H1 (cell line): ENCODE data around the gene PDXDC1. TPM values are rescaled to one million over a fixed set of nuclear protein-coding genes. Genes with fewer than 3 reads are reported as not detected.
"Not testable (repeated sequence)": the region's sequence is repeated elsewhere in the genome, so short reads cannot be mapped to it uniquely, and the experiment has no call there.

ENCODE experiments used
- CTCF ChIA-PET: fragments of 300-600 bp; sonication (Branson Sonifier 250); formaldehyde crosslinking; loops from one replicate; lab custom pipeline; 2021; ENCODE audit not compliant: partially characterized antibody; lab: Charles Lee
- POLR2A ChIA-PET: fragments of 300-600 bp; sonication (Branson Sonifier 250); formaldehyde crosslinking; loops from one replicate; lab custom pipeline; 2021; ENCODE audit warnings: inconsistent platforms; ENCODE audit not compliant: partially characterized antibody; lab: Charles Lee
- DNase-seq, 2 experiments: peaks; one replicate each; pipeline versions ENCODE4 v3.0.0 to v3.0.0-alpha.2; 2010 to 2022; ENCODE audit warnings: low spot score in 2 of 2, low read depth in 1 of 2, mixed read lengths in 1 of 2
- FAIRE-seq: peaks from 2 replicates; lab custom pipeline; 2011; peaks lifted over from hg19 to GRCh38; lab: Jason Lieb, UNC
- H2AFZ ChIP-seq: 2 replicates; pipeline ENCODE4 v1.8.1; 2012; ENCODE audit warnings: low read length, inconsistent platforms
- H2AK5ac ChIP-seq: 2 replicates; pipeline ENCODE4 v1.6.1; 2013; ENCODE audit warnings: low read depth, low read length
- H2BK120ac ChIP-seq: replicated peaks from 2 replicates; pipeline ENCODE3; 2013; ENCODE audit warnings: low read depth, low read length, inconsistent platforms
- H2BK12ac ChIP-seq: 2 replicates; pipeline ENCODE4 v1.6.1; 2013; ENCODE audit warnings: low read depth, low read length
- H2BK15ac ChIP-seq: 2 replicates; pipeline ENCODE4 v1.6.1; 2013; ENCODE audit warnings: low read length
- H2BK20ac ChIP-seq: 2 replicates; pipeline ENCODE4 v1.6.1; 2013; ENCODE audit warnings: low read length
- H2BK5ac ChIP-seq: 2 replicates; pipeline ENCODE4 v1.6.1; 2013; ENCODE audit warnings: low read depth, low read length
- H3K14ac ChIP-seq: 2 replicates; pipeline ENCODE4 v1.6.1; 2013; ENCODE audit warnings: inconsistent platforms; ENCODE audit not compliant: insufficient read length
- H3K18ac ChIP-seq: 2 replicates; pipeline ENCODE4 v1.6.1; 2013; ENCODE audit warnings: low read length; ENCODE audit errors: extremely low read depth
- H3K23ac ChIP-seq: 2 replicates; pipeline ENCODE4 v1.6.1; 2013; ENCODE audit warnings: inconsistent platforms; ENCODE audit not compliant: insufficient read length
- H3K23me2 ChIP-seq: 2 replicates; pipeline ENCODE4 v1.6.1; 2013; ENCODE audit warnings: low read depth, low read length
- H3K27ac ChIP-seq: 2 replicates; pipeline ENCODE4 v1.6.1; 2011; ENCODE audit warnings: low read depth, low read length, inconsistent platforms
- H3K27me3 ChIP-seq, 4 experiments: replicated peaks in 1 of 4; 1 replicate in 1 of 4; 2 replicates in 3 of 4; pipeline versions ENCODE4 v1.6.1 to v1.8.1; 2011 to 2013; ENCODE audit warnings: low read length in 3 of 4, mild to moderate bottlenecking in 3 of 4, inconsistent platforms in 2 of 4, mixed read lengths in 2 of 4, moderate library complexity in 1 of 4; ENCODE audit not compliant: control insufficient read depth in 3 of 4, insufficient read depth in 3 of 4; ENCODE audit errors: extremely low read depth in 1 of 4
- H3K36me3 ChIP-seq, 4 experiments: 2 replicates each; pipeline versions ENCODE4 v1.6.1 to v1.8.1; 2011 to 2013; ENCODE audit warnings: mild to moderate bottlenecking in 4 of 4, low read length in 3 of 4, moderate library complexity in 2 of 4, control low read depth in 1 of 4, inconsistent platforms in 1 of 4; ENCODE audit not compliant: insufficient read depth in 4 of 4, control insufficient read depth in 2 of 4
- H3K4ac ChIP-seq: replicated peaks from 2 replicates; pipeline ENCODE3; 2013; ENCODE audit warnings: low read length, low read depth, mixed read lengths, inconsistent platforms; ENCODE audit not compliant: insufficient read length
- H3K4me1 ChIP-seq, 4 experiments: replicated peaks in 1 of 4; 1 replicate in 1 of 4; 2 replicates in 3 of 4; pipeline versions ENCODE4 v1.6.1 to v1.8.1; 2011 to 2013; ENCODE audit warnings: low read length in 3 of 4, inconsistent platforms in 2 of 4, mixed read lengths in 1 of 4; ENCODE audit not compliant: insufficient read depth in 4 of 4, control insufficient read depth in 3 of 4
- H3K4me2 ChIP-seq, 2 experiments: 2 replicates each; pipeline versions ENCODE4 v1.6.1 to v1.8.1; 2011 to 2013; ENCODE audit warnings: low read depth in 2 of 2, low read length in 2 of 2, control low read depth in 1 of 2, inconsistent platforms in 1 of 2, mild to moderate bottlenecking in 1 of 2; ENCODE audit not compliant: insufficient read depth in 1 of 2
- H3K4me3 ChIP-seq, 4 experiments: fragments of 200-600, 300-600 bp in 1 of 4; sonication (generic), shearing (Covaris generic), sonication (Bioruptor Twin) in 1 of 4; 2 replicates each; pipeline versions ENCODE4 v1.5.1 to v1.8.1; 2011 to 2016; ENCODE audit warnings: low read length in 4 of 4, low read depth in 3 of 4, control low read depth in 2 of 4, inconsistent platforms in 2 of 4, mild to moderate bottlenecking in 2 of 4, mixed read lengths in 1 of 4, moderate library complexity in 1 of 4; ENCODE audit not compliant: insufficient read depth in 2 of 4; ENCODE audit errors: extremely low read depth in 1 of 4
- H3K56ac ChIP-seq: replicated peaks from 2 replicates; pipeline ENCODE3; 2013; ENCODE audit warnings: low read depth, mild to moderate bottlenecking, mixed read lengths, low read length, inconsistent platforms; ENCODE audit not compliant: insufficient read length
- H3K79me1 ChIP-seq: 2 replicates; pipeline ENCODE4 v1.6.1; 2013; ENCODE audit warnings: low read depth, low read length, control low read depth
- H3K79me2 ChIP-seq, 2 experiments: 2 replicates each; pipeline versions ENCODE4 v1.6.1 to v1.8.1; 2012 to 2013; ENCODE audit warnings: low read length in 2 of 2, mild to moderate bottlenecking in 2 of 2, inconsistent platforms in 1 of 2; ENCODE audit not compliant: insufficient read depth in 2 of 2, control insufficient read depth in 1 of 2
- H3K9ac ChIP-seq, 4 experiments: replicated peaks in 1 of 4; 1 replicate in 1 of 4; 2 replicates in 3 of 4; pipeline versions ENCODE4 v1.6.1 to v1.8.1; 2011 to 2013; ENCODE audit warnings: low read depth in 3 of 4, low read length in 3 of 4, control low read depth in 2 of 4, mild to moderate bottlenecking in 2 of 4, moderate library complexity in 2 of 4, inconsistent platforms in 1 of 4; ENCODE audit errors: extremely low read depth in 1 of 4
- H3K9me3 ChIP-seq, 2 experiments: 2 replicates each; pipeline versions ENCODE4 v1.6.1 to v1.8.1; 2012 to 2013; ENCODE audit warnings: mild to moderate bottlenecking in 2 of 2, moderate library complexity in 2 of 2, control low read depth in 1 of 2, inconsistent platforms in 1 of 2, low read depth in 1 of 2, low read length in 1 of 2, mixed read lengths in 1 of 2; ENCODE audit not compliant: insufficient read depth in 2 of 2
- H4K20me1 ChIP-seq, 2 experiments: replicated peaks in 1 of 2; 2 replicates each; pipeline versions ENCODE3 to v1.8.1; 2011 to 2013; ENCODE audit warnings: inconsistent platforms in 2 of 2, low read length in 2 of 2, mild to moderate bottlenecking in 1 of 2; ENCODE audit not compliant: insufficient read depth in 2 of 2, control insufficient read depth in 1 of 2
- H4K5ac ChIP-seq: 2 replicates; pipeline ENCODE4 v1.6.1; 2013; ENCODE audit warnings: low read length, low read depth, mixed read lengths, inconsistent platforms; ENCODE audit not compliant: insufficient read length
- H4K8ac ChIP-seq: 2 replicates; pipeline ENCODE4 v1.8.0; 2013; ENCODE audit warnings: mild to moderate bottlenecking, moderate library complexity, low read length, inconsistent platforms; ENCODE audit not compliant: insufficient read depth; ENCODE audit errors: extremely low read depth
- H4K91ac ChIP-seq: replicated peaks from 2 replicates; pipeline ENCODE3; 2013; ENCODE audit warnings: low read length, mixed read lengths, inconsistent platforms; ENCODE audit not compliant: insufficient read length
- WGBS, 2 experiments: shearing (Covaris generic) in 1 of 2; methylation state at CpG; one replicate each; pipeline versions ENCODE4 v1.1.6 to v1.1.7; 2013 to 2015; ENCODE audit warnings: low lambda C conversion rate in 2 of 2, mixed read lengths in 2 of 2, inconsistent platforms in 1 of 2, low coverage in 1 of 2, missing lambda C conversion rate in 1 of 2; ENCODE audit not compliant: insufficient replicate concordance in 2 of 2, insufficient coverage in 1 of 2, insufficient read length in 1 of 2; ENCODE audit errors: extremely low coverage in 1 of 2, missing lambda C conversion rate in 1 of 2; 5-methylcytosine and 5-hydroxymethylcytosine counted together
- polyA plus RNA-seq, 7 experiments: library from polyadenylated mRNA; depleted of rRNA in 3 of 7; stranded (reverse) in 5 of 7; unstranded in 2 of 7; fragments of >200 nt in 5 of 7; fragments of 200-250 nt in 2 of 7; gene quantifications; 1 replicate in 5 of 7; 2 replicates in 1 of 7; 4 replicates in 1 of 7; pipeline versions ENCODE4 v1.2.1 to v1.2.3, GENCODE V29; 2011 to 2013; ENCODE audit warnings: missing spikeins in 2 of 7, mixed read lengths in 2 of 7
- total RNA-seq: library from RNA; stranded (reverse); fragmentation: NEBNext Ultra II Directional; extraction: Animal tissue kit (Norgen Biotek cat#: 25700); gene quantifications from 2 replicates; pipeline ENCODE4 v1.2.1, GENCODE V29; 2021

PDXDC1 gene
- total and polyA plus RNA-seq, 2 of the 8 experiments (the other 6 are each of a cell fraction or from before 2014, with no cell fraction given), result 56.6 to 118 TPM

DNA sequence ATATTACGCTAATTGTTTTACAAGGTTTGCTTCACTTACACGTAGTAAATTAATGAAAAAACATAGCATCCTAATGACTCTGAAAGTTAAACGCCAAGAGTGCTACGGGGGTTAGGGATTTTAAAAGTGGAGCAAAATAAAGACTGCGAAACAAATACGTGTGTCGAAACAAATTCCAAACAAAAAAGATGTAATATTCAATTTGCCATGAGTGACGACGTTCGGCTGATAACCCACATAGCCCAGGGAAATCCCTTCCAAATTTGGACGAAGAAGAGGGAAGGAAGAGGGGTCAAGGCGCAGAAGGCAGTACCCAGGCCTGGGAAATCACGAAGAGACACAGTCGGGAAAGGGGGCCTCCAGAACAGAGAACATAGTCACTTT, 118.7 kb downstream of the PDXDC1 start:
- CTCF ChIA-PET, result interaction anchor here (0.6 kb wide), 1 partner anchor 53 kb away, joined by 3 read pairs; no protein-coding TSS in a partner anchor
- not testable (repeated sequence) for H3K18ac ChIP-seq, H3K27me3 ChIP-seq, H2BK20ac ChIP-seq, FAIRE-seq, H3K14ac ChIP-seq, H2BK15ac ChIP-seq, H4K91ac ChIP-seq, H2AFZ ChIP-seq, H3K79me1 ChIP-seq, H4K20me1 ChIP-seq, H3K9me3 ChIP-seq, H3K23ac ChIP-seq, H3K4me1 ChIP-seq, H3K56ac ChIP-seq, H4K5ac ChIP-seq, DNase-seq, H2BK5ac ChIP-seq, H3K23me2 ChIP-seq, H2BK120ac ChIP-seq, H2AK5ac ChIP-seq, H2BK12ac ChIP-seq, H3K4ac ChIP-seq
- Histone ChIP-seq H3K36me3 (peaks cover 0 to 14% (median 5%) of the 10 kb centered on the region in 4 experiments; a peak in 3 of 8 replicates), H3K4me3 (peak overlapping the region; percentile 75 to 98 (median 80)), H3K27ac (peak overlapping the region; percentile 88; the same call in 1 of the 2 replicates), H3K4me2 (peak overlapping the region; percentile 63 to 75), H3K79me2 (peaks cover 4 to 15% of the 10 kb centered on the region in 2 experiments; a peak in 2 of 4 replicates), H3K9ac (peak overlapping the region; percentile 75 to 100 (median 92)), H4K8ac (peak overlapping the region; percentile 93; the same call in 1 of the 2 replicates)
- 19% methylated on average over 11 of the region's 14 CpGs; no CpG with 5 or more reads in 1 of the 2 experiments for WGBS, 2 experiments
- POLR2A ChIA-PET, result interaction anchor here (0.7 to 2.5 kb wide), 11 partner anchors 9 to 461 kb away, joined by 3 to 11 read pairs (median 4); partner anchors contain the start of genes BFAR and NTAN1
